ENCODE measurements around the gene MLPH. TPM values are rescaled to one million over a fixed set of nuclear protein-coding genes. Genes with fewer than 3 reads are reported as not detected.

The MLPH gene
- total RNA-seq, 1 donor from 2014 or later: not detected

DNA sequence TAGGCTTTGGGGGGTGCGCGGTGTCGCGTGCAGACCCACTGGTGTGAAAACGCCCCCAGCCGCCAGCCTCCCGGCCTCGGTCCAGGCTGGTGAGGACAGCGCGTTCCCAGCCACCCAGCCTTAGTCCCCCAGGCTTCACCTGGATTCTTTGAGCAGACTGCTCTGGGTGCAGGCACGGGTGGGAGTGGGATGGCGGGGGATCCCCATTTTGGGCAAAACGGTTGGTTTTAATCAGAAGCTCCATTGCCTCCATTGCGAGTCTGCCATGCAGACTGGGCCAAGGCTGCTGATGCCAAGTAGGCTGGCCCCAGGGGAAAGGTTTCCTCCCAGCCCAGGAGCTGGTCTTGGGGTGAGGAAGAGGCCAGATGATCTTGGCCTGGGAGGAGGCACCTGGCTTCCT lies 445 bp downstream of the MLPH start:
- Mint-ChIP-seq H3K27me3 (ENCODE audit: insufficient read depth) (peaks cover 47% of the 10 kb centered on the region), H3K9me3 (peaks cover 20% of the 10 kb centered on the region), H3K36me3 (ENCODE audit: low read depth) (no peaks in the 10 kb centered on the region), H3K27ac (no peak overlapping the region), H3K4me3 (no peak overlapping the region), H3K4me1 (ENCODE audit: low read depth) (no peaks in the 10 kb centered on the region)
- intact Hi-C loops (cut with micrococcal nuclease): no loop called here
- no peak for DNase-seq (ENCODE audit: low spot score)

DNA sequence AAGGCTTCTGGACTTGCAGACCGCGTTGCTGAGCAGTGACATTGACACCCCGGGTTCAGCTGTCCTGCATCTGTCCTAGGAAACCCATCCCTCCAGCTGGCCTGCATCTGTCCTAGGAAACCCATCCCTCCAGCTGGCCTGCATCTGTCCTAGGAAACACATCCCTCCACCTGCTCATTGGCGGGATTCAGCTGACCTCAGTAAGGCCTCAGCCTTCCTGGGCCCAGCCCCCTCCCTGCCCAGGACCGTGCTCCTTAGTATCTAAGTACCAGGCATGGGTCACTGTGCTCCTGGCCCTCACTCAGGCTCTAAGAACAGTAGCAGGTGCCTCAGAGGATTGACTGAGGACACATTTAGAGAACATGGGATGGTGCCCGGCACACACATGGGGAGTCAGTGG lies 1.2 kb downstream of the MLPH start:
- intact Hi-C loops (cut with micrococcal nuclease): no loop called here
- peaks cover 42% of the 10 kb centered on the region for H3K27me3 Mint-ChIP-seq (ENCODE audit: insufficient read depth)
- DNase-seq (ENCODE audit: low spot score): no peak
- no peaks in the 10 kb centered on the region for H3K4me1 Mint-ChIP-seq (ENCODE audit: low read depth)
- H3K36me3 Mint-ChIP-seq (ENCODE audit: low read depth): no peaks in the 10 kb centered on the region
- H3K4me3 Mint-ChIP-seq: no peak overlapping the region
- no peak overlapping the region for H3K27ac Mint-ChIP-seq
- peaks cover 26% of the 10 kb centered on the region for H3K9me3 Mint-ChIP-seq

DNA sequence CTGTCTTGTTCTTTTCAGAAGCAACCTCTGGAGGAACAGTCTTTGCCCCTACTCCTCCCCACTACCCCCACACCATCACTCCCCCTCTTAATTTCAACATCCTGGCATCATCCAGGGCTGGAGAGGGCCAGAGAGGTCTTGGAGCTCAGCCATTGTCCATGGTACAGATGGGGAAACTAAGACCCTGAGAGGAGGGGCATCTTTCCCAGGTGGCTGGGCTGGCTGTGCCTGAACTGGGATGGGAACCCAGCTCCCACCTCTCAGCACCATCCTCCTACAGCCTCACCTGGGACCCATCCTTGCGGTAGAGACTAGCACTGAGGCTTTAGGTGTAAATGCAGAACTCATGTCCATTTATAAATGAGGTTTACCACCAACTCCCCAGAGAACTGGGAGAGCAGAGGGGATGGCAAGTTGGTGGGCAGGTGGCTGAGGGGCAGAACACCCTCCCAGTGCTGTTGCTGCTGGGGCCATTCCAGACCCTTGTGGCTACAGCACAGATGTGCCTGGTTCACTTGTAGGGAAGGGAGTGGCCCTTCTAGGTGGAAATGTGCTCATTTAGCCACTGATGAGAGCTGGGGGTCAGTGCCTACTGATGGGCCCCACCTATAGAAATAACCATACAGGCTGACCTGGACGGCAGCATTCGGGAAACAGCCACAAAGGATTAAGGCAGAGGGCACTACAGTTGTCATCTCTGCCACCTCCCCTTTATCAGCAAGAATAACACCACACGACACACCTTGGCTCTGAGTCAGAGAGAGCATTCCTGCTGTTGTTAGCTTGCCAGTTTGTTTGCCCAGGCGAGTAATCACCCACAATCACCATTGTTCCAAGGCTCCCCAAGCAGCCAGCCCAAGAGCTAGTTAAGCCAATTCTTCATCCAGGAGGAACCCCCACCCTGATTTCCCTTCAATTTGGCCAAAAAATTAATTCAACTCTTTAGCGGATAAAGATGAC lies 2.1 kb downstream of the MLPH start:
- H3K4me1 Mint-ChIP-seq (ENCODE audit: low read depth): no peaks in the 10 kb centered on the region
- H3K9me3 Mint-ChIP-seq: peaks cover 26% of the 10 kb centered on the region
- intact Hi-C loops (cut with micrococcal nuclease): no loop called here
- no peak overlapping the region for H3K4me3 Mint-ChIP-seq
- no peaks in the 10 kb centered on the region for H3K36me3 Mint-ChIP-seq (ENCODE audit: low read depth)
- peaks cover 38% of the 10 kb centered on the region for H3K27me3 Mint-ChIP-seq (ENCODE audit: insufficient read depth)
- DNase-seq (ENCODE audit: low spot score): no peak
- no peak overlapping the region for H3K27ac Mint-ChIP-seq

DNA sequence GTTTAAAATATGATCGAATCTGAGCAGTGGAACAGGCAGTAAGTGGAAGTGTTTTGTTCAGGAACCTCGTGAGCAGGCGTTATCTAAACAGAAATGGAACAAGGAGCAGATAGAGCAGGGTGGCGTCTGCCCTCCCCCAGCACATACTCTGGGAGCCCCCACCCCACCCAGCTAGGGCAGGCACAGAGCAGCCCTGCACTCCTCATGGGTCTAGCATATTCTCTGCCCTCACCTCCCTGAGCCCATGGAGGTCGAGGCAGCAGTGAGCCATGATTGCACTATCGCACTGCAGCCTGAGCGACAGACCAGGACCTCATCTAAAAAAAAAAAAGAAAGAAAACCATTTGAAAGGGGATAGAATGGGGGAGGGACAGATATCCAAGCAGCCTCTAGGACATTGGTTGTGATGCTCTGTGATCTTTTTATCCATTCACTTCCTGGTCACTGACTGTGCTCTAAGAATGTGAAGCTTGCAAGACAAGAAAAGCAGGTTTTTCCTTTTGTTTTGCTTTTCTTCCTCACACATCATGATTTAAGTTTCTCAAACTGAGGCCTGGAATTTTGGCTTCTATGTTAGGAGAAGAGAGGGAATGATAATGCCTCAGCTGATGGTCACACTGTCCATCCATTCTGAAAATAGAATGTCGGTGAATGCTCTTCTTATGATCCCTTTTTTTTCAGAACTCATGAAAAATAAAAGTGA lies 3.1 kb downstream of the MLPH start:
- peaks cover 33% of the 10 kb centered on the region for H3K27me3 Mint-ChIP-seq (ENCODE audit: insufficient read depth)
- intact Hi-C loops (cut with micrococcal nuclease): no loop called here
- H3K4me3 Mint-ChIP-seq: no peak overlapping the region
- H3K9me3 Mint-ChIP-seq: peaks cover 26% of the 10 kb centered on the region
- no peak for DNase-seq (ENCODE audit: low spot score)
- H3K4me1 Mint-ChIP-seq (ENCODE audit: low read depth): no peaks in the 10 kb centered on the region
- H3K27ac Mint-ChIP-seq: no peak overlapping the region
- H3K36me3 Mint-ChIP-seq (ENCODE audit: low read depth): no peaks in the 10 kb centered on the region

DNA sequence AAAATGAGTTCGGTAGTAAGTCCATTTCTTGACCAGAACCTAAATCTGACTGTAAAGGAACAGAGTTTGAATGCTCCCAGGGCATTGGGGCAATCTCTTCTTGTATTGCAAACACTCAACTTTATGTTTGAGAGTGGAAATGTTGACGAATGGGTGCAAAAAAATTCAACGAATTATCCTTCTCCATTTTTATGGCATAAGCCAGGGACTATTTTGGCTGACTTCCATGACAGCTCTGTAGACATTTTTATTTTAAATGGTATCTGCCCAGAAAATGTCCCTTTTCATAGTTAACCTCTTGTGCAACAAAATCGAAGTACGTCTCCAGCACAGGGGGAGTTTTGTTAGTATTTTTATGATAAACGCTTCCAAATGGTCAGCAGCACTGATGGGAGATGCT lies 3.7 kb downstream of the MLPH start:
- no peaks in the 10 kb centered on the region for H3K36me3 Mint-ChIP-seq (ENCODE audit: low read depth)
- no peak overlapping the region for H3K4me3 Mint-ChIP-seq
- peaks cover 27% of the 10 kb centered on the region for H3K27me3 Mint-ChIP-seq (ENCODE audit: insufficient read depth)
- peaks cover 26% of the 10 kb centered on the region for H3K9me3 Mint-ChIP-seq
- DNase-seq (ENCODE audit: low spot score): no peak
- H3K4me1 Mint-ChIP-seq (ENCODE audit: low read depth): no peaks in the 10 kb centered on the region
- H3K27ac Mint-ChIP-seq: no peak overlapping the region
- intact Hi-C loops (cut with micrococcal nuclease): no loop called here

DNA sequence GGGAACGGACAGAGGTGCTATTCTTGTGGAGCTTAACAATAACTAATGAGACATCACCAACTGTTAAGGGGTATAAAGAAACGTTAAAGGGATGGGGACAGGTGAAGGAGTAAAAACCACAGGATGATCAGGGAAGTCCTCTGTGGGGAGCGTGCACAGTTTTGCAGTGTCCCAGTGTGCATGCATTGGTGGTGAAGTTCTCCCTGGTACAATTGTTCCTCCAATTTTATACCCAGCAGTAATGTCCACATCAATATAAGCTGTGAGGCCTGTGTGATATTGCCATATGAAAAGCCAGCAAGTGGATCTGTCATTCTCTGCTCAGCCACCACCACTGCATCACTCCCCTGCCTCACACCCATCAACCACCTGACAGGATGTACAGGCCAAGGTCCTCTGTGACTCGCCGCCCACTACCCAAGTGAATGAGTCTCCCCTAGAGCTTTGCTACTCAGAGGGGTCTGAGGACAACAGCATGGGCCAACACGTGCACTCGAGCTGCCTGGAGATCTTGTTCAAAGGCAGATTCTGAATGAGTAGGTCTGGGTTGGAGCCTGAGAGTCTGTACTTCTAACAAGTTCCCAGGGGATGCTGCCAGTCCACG lies 4.6 kb downstream of the MLPH start:
- Mint-ChIP-seq H3K36me3 (ENCODE audit: low read depth) (no peaks in the 10 kb centered on the region), H3K27me3 (ENCODE audit: insufficient read depth) (peaks cover 26% of the 10 kb centered on the region), H3K4me3 (no peak overlapping the region), H3K27ac (no peak overlapping the region), H3K9me3 (peaks cover 26% of the 10 kb centered on the region), H3K4me1 (ENCODE audit: low read depth) (no peaks in the 10 kb centered on the region)
- DNase-seq (ENCODE audit: low spot score): no peak
- intact Hi-C loops (cut with micrococcal nuclease): no loop called here

DNA sequence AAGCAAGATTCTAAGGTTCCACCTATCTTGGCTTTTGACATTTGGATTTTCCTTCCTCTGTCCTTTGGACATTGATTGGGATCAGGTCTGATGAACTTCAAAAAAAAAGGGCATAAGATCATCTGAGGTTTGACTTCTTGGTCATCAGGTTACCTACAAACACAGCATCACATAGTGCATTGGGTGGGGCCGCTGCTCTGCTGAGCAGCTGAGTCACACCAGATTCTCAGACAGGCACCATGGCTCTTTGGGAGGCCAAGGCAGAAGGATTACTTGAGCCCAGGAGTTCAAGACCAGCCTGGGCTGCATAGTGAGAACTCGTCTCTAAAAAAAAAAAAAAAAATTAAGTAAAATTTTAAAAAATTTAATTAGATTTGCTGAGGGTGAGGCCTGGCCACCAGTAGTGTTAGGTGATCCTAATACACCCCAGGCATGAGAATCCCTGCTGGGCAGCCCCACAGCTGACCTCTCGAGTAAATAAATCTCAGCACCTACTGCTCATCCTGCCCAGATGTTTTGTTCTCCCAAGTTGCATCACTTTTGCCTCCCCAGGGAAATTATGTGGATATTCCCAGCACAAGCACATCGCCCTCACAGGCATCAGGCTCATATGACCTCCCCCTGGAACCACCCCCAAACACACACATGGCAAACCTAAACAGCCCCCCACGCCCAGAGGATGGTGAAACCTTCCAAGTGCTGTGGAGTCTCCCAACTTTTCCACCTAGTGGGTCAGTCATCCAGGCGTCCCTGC lies 5.3 kb downstream of the MLPH start:
- intact Hi-C loops (cut with micrococcal nuclease): no loop called here
- H3K27ac Mint-ChIP-seq: no peak overlapping the region
- H3K9me3 Mint-ChIP-seq: peaks cover 26% of the 10 kb centered on the region
- H3K4me1 Mint-ChIP-seq (ENCODE audit: low read depth): no peaks in the 10 kb centered on the region
- DNase-seq (ENCODE audit: low spot score): no peak
- no peak overlapping the region for H3K4me3 Mint-ChIP-seq
- no peaks in the 10 kb centered on the region for H3K36me3 Mint-ChIP-seq (ENCODE audit: low read depth)
- H3K27me3 Mint-ChIP-seq (ENCODE audit: insufficient read depth): peaks cover 25% of the 10 kb centered on the region

DNA sequence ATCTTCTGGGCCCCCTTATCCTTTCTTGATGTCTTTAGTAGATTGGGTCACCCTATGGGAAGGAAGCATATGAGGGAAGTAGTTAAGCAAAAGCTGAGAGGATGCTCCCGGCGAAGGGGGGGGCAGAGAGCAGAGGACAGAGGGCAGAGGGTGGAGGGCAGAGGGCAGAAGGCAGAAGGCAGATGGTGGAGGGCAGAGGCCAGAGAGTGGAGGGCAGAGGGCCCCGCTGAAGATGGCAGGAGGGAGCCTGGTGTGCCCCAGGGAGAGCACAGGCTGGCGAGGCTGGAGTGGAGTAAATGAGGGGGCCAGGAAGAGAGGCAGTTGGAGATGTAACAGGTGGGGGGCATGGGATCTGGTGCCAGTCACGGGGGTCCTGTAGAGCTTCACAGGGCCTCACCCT lies 7.0 kb downstream of the MLPH start:
- no peaks in the 10 kb centered on the region for H3K36me3 Mint-ChIP-seq (ENCODE audit: low read depth)
- H3K27me3 Mint-ChIP-seq (ENCODE audit: insufficient read depth): peaks cover 14% of the 10 kb centered on the region
- H3K27ac Mint-ChIP-seq: no peak overlapping the region
- peaks cover 26% of the 10 kb centered on the region for H3K9me3 Mint-ChIP-seq
- no peaks in the 10 kb centered on the region for H3K4me1 Mint-ChIP-seq (ENCODE audit: low read depth)
- no peak for DNase-seq (ENCODE audit: low spot score)
- intact Hi-C loops (cut with micrococcal nuclease): no loop called here
- H3K4me3 Mint-ChIP-seq: no peak overlapping the region

DNA sequence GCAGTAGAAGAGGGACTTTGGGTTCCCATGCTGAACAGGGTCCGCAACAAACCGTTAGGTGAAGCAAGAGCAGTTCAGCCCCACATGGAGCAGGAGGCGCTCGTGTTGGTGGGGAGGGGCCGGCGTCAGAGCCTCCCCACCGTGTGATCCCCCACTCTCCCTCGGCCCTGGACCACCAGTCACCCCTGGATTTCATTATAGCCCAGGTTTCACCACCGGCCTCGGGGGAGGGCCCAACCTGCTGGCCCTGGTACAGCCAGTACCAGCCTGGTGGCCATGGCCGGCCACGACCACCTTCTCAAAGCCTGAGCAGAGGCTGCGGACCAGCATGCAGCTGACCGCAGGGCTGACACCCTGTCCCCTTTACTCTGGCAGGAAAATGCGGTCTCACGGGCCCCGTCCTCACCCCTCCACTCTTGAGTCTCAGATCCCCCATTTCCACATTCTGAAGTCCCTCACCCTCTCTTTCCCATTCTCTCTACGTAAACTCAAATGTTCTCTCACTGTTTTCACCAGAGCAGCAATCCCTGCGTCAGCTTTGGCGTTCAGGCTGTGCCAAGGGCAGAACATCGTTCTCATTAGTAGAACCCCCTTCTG lies 8.6 kb downstream of the MLPH start:
- Mint-ChIP-seq H3K27ac (no peak overlapping the region), H3K36me3 (ENCODE audit: low read depth) (no peaks in the 10 kb centered on the region), H3K4me3 (no peak overlapping the region), H3K27me3 (ENCODE audit: insufficient read depth) (peaks cover 15% of the 10 kb centered on the region), H3K4me1 (ENCODE audit: low read depth) (peaks cover 3% of the 10 kb centered on the region), H3K9me3 (peaks cover 22% of the 10 kb centered on the region)
- intact Hi-C loops (cut with micrococcal nuclease): no loop called here
- no peak for DNase-seq (ENCODE audit: low spot score)

DNA sequence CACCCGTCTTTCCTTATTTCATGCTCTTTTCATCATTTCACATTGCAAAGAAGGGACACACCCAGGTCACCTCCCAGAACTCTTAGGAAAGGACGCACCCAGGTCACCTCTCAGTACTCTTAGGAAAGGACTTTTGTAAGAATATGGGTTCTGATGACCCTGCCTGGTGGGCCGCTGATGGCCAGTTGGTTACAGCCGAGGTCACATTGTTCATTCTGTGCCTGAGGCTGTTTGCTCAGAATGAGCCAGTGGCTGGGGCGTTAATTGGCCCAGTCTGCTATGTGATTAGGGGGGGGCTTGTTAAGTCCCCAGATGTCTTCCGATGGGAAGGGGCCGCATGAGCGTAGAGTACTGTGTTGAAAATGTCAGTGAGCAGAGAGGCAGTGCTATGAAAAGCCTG lies 9.4 kb downstream of the MLPH start:
- Mint-ChIP-seq H3K9me3 (peaks cover 14% of the 10 kb centered on the region), H3K27me3 (ENCODE audit: insufficient read depth) (peaks cover 17% of the 10 kb centered on the region), H3K27ac (no peak overlapping the region), H3K4me3 (no peak overlapping the region), H3K4me1 (ENCODE audit: low read depth) (peaks cover 8% of the 10 kb centered on the region), H3K36me3 (ENCODE audit: low read depth) (no peaks in the 10 kb centered on the region)
- intact Hi-C loops (cut with micrococcal nuclease): no loop called here
- no peak for DNase-seq (ENCODE audit: low spot score)

DNA sequence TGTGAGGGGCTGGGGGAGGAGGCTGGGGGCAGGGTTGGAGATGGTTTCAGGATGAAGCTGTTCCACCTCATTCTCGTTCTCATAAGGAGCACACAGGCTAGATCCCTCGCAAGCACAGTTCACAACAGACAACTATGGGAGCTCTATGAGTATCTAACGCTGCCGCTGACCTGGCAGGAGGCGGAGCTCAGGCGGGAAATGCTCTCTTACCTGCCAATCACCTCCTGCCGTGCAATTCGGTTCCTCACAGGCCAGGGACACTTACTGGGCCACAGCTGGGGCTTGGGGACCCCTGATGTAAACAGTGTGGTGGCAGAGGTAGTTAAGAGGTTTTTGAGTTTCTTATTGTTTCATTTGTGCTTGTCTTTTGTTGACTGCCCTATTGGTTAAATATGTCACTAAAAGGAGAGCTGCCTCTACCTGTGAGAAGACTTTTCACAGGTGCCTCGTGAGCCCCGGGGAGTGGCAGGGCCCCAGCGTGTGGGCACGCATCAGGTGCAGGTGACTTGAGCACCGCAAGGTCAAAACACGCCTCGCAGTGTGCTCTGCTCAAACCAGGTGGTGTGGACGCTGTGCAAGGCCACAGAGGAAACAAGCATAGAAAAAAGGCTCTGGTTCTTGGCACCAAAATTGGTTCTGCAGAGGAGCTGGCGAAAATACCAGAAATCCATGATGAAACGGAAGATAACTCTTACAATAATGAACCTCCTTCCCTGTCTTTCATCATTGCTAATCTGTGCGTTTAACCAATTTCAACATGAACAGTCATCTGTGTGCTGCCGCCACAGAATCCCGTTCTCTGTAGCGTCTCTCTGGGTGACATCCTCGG lies 10.2 kb downstream of the MLPH start:
- H3K9me3 Mint-ChIP-seq: peaks cover 6% of the 10 kb centered on the region
- peaks cover 8% of the 10 kb centered on the region for H3K4me1 Mint-ChIP-seq (ENCODE audit: low read depth)
- DNase-seq (ENCODE audit: low spot score): no peak
- intact Hi-C loops (cut with micrococcal nuclease): no loop called here
- H3K4me3 Mint-ChIP-seq: no peak overlapping the region
- peaks cover 17% of the 10 kb centered on the region for H3K27me3 Mint-ChIP-seq (ENCODE audit: insufficient read depth)
- no peak overlapping the region for H3K27ac Mint-ChIP-seq
- H3K36me3 Mint-ChIP-seq (ENCODE audit: low read depth): no peaks in the 10 kb centered on the region

DNA sequence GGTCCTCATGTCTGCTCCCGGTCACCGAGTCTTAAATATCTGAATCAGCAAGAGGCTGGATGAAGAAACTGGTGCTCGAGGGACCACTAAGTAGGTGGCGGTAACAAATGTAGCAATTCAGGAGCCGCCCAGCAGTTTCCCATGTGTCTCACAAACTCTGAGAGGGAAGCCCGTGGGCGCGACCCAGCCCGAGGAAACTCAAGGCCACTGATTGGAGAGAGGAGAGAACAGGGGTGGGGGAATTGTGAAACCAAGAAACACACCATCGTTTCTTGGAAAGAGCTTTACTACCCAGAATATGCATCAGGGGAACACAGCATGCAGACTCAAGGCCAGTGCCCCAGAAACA lies 10.8 kb downstream of the MLPH start:
- Mint-ChIP-seq H3K9me3 (peaks cover 2% of the 10 kb centered on the region), H3K36me3 (ENCODE audit: low read depth) (no peaks in the 10 kb centered on the region), H3K27me3 (ENCODE audit: insufficient read depth) (peaks cover 17% of the 10 kb centered on the region), H3K4me1 (ENCODE audit: low read depth) (peaks cover 8% of the 10 kb centered on the region), H3K4me3 (no peak overlapping the region), H3K27ac (no peak overlapping the region)
- intact Hi-C loops (cut with micrococcal nuclease): no loop called here
- no peak for DNase-seq (ENCODE audit: low spot score)

All from activated T-helper 1 cell treated with anti-CD3 and anti-CD28 coated beads, Interleukin-12 subunit alpha, Interleukin-12 subunit beta, Interleukin-2, Interleukin-4 antibody, amounts not matched to agents 30 ng/mL and 10 ng/mL and 1 ng/mL, durations not matched to agents 14 hours and 24 hours and 36 hours (primary cell).